ENCODE results near the gene CUL5. TPM values are rescaled to one million over a fixed set of nuclear protein-coding genes. Genes with fewer than 3 reads are reported as not detected.

Gene CUL5
- total and polyA plus RNA-seq, 2 of the 8 experiments (the other 6 are each of a cell fraction or from before 2014, with no cell fraction given) = 4.9 to 31.8 TPM

DNA sequence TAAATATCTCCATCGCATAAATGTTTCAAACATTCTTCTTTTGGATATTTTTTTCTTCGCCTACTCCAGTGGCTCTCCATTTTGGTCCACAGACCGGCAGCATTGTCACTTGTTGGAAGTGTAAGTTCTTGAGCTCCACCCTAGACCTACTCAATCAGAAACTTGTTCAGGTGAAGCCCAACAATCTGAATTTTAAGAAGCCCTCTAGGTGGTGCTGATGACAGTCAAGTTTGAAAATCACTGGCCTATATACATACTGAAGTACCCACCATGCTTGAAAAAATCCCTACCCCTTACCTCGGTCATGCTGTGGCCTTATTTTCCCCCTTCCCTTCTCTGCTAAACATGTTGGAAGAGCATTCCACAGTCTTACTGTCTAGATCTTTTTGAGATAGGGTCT is 102.4 kb downstream of the CUL5 start:
- Histone ChIP-seq H3K79me1 (ENCODE audit: low read depth, low read length) (no peaks in the 10 kb centered on the region), H3K27ac (ENCODE audit: low read depth, low read length) (no peak overlapping the region), H3K56ac (replicated peaks; ENCODE audit: insufficient read length, low read depth, low read length) (no peak overlapping the region), H3K4me3 (ENCODE audit: extremely low read depth in 1 of 4, insufficient read depth in 2 of 4, low read depth in 3 of 4, low read length in 4 of 4) (no peak overlapping the region), H3K4ac (replicated peaks; ENCODE audit: insufficient read length, low read depth, low read length) (no peak overlapping the region), H3K4me2 (ENCODE audit: insufficient read depth in 1 of 2, low read depth in 2 of 2, low read length in 2 of 2) (no peak overlapping the region), H4K91ac (replicated peaks; ENCODE audit: insufficient read length, low read length) (no peak overlapping the region), H3K14ac (ENCODE audit: insufficient read length) (no peak overlapping the region), H3K36me3 (ENCODE audit: control insufficient read depth in 2 of 4, insufficient read depth in 4 of 4, low read length in 3 of 4) (peaks cover 0 to 4% (median 0%) of the 10 kb centered on the region in 4 experiments; a peak in 1 of 8 replicates), H2BK120ac (replicated peaks; ENCODE audit: low read depth, low read length) (no peak overlapping the region), H2BK12ac (ENCODE audit: low read depth, low read length) (no peak overlapping the region), H4K8ac (ENCODE audit: extremely low read depth, insufficient read depth, low read length) (no peak overlapping the region), H3K18ac (ENCODE audit: extremely low read depth, low read length) (no peak overlapping the region), H3K27me3 (replicated peaks in 1 of 4; ENCODE audit: control insufficient read depth in 3 of 4, extremely low read depth in 1 of 4, insufficient read depth in 3 of 4, low read length in 3 of 4) (no peaks in the 10 kb centered on the region), H4K5ac (ENCODE audit: insufficient read length, low read depth, low read length) (no peak overlapping the region), H2AK5ac (ENCODE audit: low read depth, low read length) (no peak overlapping the region), H3K4me1 (replicated peaks in 1 of 4; ENCODE audit: control insufficient read depth in 3 of 4, insufficient read depth in 4 of 4, low read length in 3 of 4) (peaks cover 0 to 8% (median 0%) of the 10 kb centered on the region in 4 experiments; a peak in 3 of 7 replicates), H3K9me3 (ENCODE audit: insufficient read depth in 2 of 2, low read depth in 1 of 2, low read length in 1 of 2) (no peaks in the 10 kb centered on the region), H4K20me1 (replicated peaks in 1 of 2; ENCODE audit: control insufficient read depth in 1 of 2, insufficient read depth in 2 of 2, low read length in 2 of 2) (no peaks in the 10 kb centered on the region), H2BK20ac (ENCODE audit: low read length) (no peak overlapping the region), H3K23me2 (ENCODE audit: low read depth, low read length) (no peaks in the 10 kb centered on the region), H3K79me2 (ENCODE audit: control insufficient read depth in 1 of 2, insufficient read depth in 2 of 2, low read length in 2 of 2) (no peaks in the 10 kb centered on the region), H3K23ac (ENCODE audit: insufficient read length) (no peak overlapping the region), H2BK15ac (ENCODE audit: low read length) (no peak overlapping the region), H2BK5ac (ENCODE audit: low read depth, low read length) (no peak overlapping the region), H3K9ac (replicated peaks in 1 of 4; ENCODE audit: extremely low read depth in 1 of 4, low read depth in 3 of 4, low read length in 3 of 4) (no peak overlapping the region), H2AFZ (ENCODE audit: low read length) (no peak overlapping the region)
- TF ChIP-seq RFX5 (IDR thresholded peaks at IDR 0.05; ENCODE audit: borderline replicate concordance, low read depth, low read length) = no peak
- TF ChIP-seq TEAD4 (IDR thresholded peaks at IDR 0.05; ENCODE audit: low read depth, low read length) = no peak
- no peak for TF ChIP-seq RNF2 (IDR thresholded peaks at IDR 0.05; ENCODE audit: borderline replicate concordance, low read depth, low read length, missing control alignments, poor library complexity, severe bottlenecking)
- TF ChIP-seq SRF (IDR thresholded peaks at IDR 0.05; ENCODE audit: low read depth, low read length) = no peak
- TF ChIP-seq CHD1 (IDR thresholded peaks at IDR 0.05; ENCODE audit: low read depth, low read length) = no peak
- no peak for TF ChIP-seq BACH1 (IDR thresholded peaks at IDR 0.05; ENCODE audit: low read length)
- no peak for TF ChIP-seq SP4 (IDR thresholded peaks at IDR 0.05; ENCODE audit: low read length)
- TF ChIP-seq BCL11A (IDR thresholded peaks at IDR 0.05; ENCODE audit: low read depth in 2 of 2, low read length in 2 of 2) = no peak
- TF ChIP-seq SP2 (IDR thresholded peaks at IDR 0.05; ENCODE audit: low read length) = no peak
- TF ChIP-seq SIRT6 (IDR thresholded peaks at IDR 0.05; ENCODE audit: low read length) = no peak
- no peak for TF ChIP-seq NRF1 (IDR thresholded peaks at IDR 0.05; ENCODE audit: low read depth, low read length)
- TF ChIP-seq CBX5 (IDR thresholded peaks at IDR 0.05; ENCODE audit: low read depth, low read length) = no peak
- ChIA-PET CTCF (ENCODE audit: partially characterized antibody) (interaction anchor here (0.7 to 2.3 kb wide), 7 partner anchors 9 to 137 kb away, joined by 3 to 9 read pairs (median 3); no protein-coding TSS in a partner anchor), POLR2A (ENCODE audit: partially characterized antibody) (interaction anchor here (0.6 to 1.1 kb wide), 2 partner anchors 9 to 101 kb away, joined by 3 read pairs; no protein-coding TSS in a partner anchor)
- DNase-seq (ENCODE audit: low read depth in 1 of 2, low spot score in 2 of 2) = no peak
- WGBS, 2 experiments (ENCODE audit: extremely low coverage in 1 of 2, insufficient coverage in 1 of 2, insufficient read length in 1 of 2, insufficient replicate concordance in 2 of 2, low coverage in 1 of 2, low lambda C conversion rate in 2 of 2, missing lambda C conversion rate in 1 of 2) = 93% methylated on average over 4 of the region's 4 CpGs; no CpG with 5 or more reads in 1 of the 2 experiments
- no peak for FAIRE-seq
